ENCODE results near the gene WDR49.
"Not testable (repeated sequence)": the region's sequence is repeated elsewhere in the genome, so short reads cannot be mapped to it uniquely, and the experiment has no call there.

Gene WDR49

GRCh38 chr3:167644611-167645010, 9.1 kb downstream of the WDR49 start:
- no peak overlapping the region for H3K4me3 ChIP-seq (ENCODE audit: low read depth in 1 of 5, low read length in 5 of 5)
- no peak overlapping the region for H3K9ac ChIP-seq (ENCODE audit: low read length in 5 of 5)
- no peaks in the 10 kb centered on the region for H3K36me3 ChIP-seq (ENCODE audit: control insufficient read depth in 5 of 5, insufficient read depth in 5 of 5, low read length in 5 of 5)
- H3K27me3 ChIP-seq (ENCODE audit: control insufficient read depth in 5 of 5, insufficient read depth in 4 of 5, low read length in 5 of 5) = no peaks in the 10 kb centered on the region
- H3K27ac ChIP-seq (ENCODE audit: low read depth, low read length) = no peak overlapping the region
- H3K9me3 ChIP-seq (ENCODE audit: control insufficient read depth in 5 of 5, low read length in 5 of 5) = peaks cover 0 to 14% (median 4%) of the 10 kb centered on the region in 5 donors
- no peaks in the 10 kb centered on the region for H3K4me1 ChIP-seq (ENCODE audit: control insufficient read depth in 5 of 5, insufficient read depth in 5 of 5, low read length in 5 of 5)

DNA sequence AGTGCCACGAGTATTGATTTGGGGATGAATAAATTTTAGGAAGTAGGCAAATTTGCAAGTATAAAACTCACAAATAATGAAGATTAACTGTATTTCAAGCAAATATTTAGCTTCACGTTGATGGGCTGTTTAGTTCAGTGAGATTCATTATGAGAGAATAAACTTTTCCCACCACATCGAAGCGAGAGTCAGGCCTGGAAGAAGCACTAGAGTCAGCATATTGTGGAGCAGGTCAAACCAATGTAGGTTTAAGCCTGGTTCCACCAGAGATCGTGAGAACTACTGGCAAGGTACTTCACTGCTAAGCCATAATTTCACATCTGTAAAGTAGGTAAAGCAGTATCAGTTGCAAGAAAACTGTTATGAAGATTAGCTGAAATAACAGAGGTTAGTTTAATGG, 22.3 kb downstream of the WDR49 start:
- no peak overlapping the region for H3K27ac ChIP-seq (ENCODE audit: low read depth, low read length)
- no peak overlapping the region for H3K9ac ChIP-seq (ENCODE audit: low read length in 5 of 5)
- no peak overlapping the region for H3K4me3 ChIP-seq (ENCODE audit: low read depth in 1 of 5, low read length in 5 of 5)
- no peaks in the 10 kb centered on the region for H3K36me3 ChIP-seq (ENCODE audit: control insufficient read depth in 5 of 5, insufficient read depth in 5 of 5, low read length in 5 of 5)
- no peaks in the 10 kb centered on the region for H3K27me3 ChIP-seq (ENCODE audit: control insufficient read depth in 5 of 5, insufficient read depth in 4 of 5, low read length in 5 of 5)
- H3K9me3 ChIP-seq (ENCODE audit: control insufficient read depth in 5 of 5, low read length in 5 of 5) = no peaks in the 10 kb centered on the region
- H3K4me1 ChIP-seq (ENCODE audit: control insufficient read depth in 5 of 5, insufficient read depth in 5 of 5, low read length in 5 of 5) = no peaks in the 10 kb centered on the region

DNA sequence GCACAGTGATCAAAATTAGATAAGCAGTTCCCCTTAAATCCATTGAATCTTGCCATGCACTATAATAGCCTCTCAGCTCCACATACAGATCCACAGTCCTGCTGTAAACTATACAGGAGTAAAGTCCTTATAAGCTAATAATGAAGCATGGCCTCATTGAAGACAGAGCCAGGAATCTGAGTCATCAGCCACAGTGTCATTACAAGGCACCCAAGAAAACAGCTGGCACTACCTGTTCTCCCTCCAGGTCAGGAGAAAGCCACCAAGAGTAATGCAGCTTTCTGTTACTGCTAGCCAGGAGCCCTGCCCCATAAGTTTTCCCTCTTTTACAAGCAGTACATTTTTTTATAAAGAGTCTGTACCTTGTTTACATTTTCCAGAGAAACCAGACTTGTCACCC, 27.3 kb downstream of the WDR49 start:
- no peak overlapping the region for H3K4me3 ChIP-seq (ENCODE audit: low read depth in 1 of 5, low read length in 5 of 5)
- no peaks in the 10 kb centered on the region for H3K4me1 ChIP-seq (ENCODE audit: control insufficient read depth in 5 of 5, insufficient read depth in 5 of 5, low read length in 5 of 5)
- H3K9ac ChIP-seq (ENCODE audit: low read length in 5 of 5) = no peak overlapping the region
- no peaks in the 10 kb centered on the region for H3K27me3 ChIP-seq (ENCODE audit: control insufficient read depth in 5 of 5, insufficient read depth in 4 of 5, low read length in 5 of 5)
- H3K27ac ChIP-seq (ENCODE audit: low read depth, low read length) = no peak overlapping the region
- no peaks in the 10 kb centered on the region for H3K36me3 ChIP-seq (ENCODE audit: control insufficient read depth in 5 of 5, insufficient read depth in 5 of 5, low read length in 5 of 5)
- H3K9me3 ChIP-seq (ENCODE audit: control insufficient read depth in 5 of 5, low read length in 5 of 5) = no peaks in the 10 kb centered on the region

- no peaks in the 10 kb centered on the region for H3K9me3 ChIP-seq (ENCODE audit: control insufficient read depth in 5 of 5, low read length in 5 of 5)
- H3K4me1 ChIP-seq (ENCODE audit: control insufficient read depth in 5 of 5, insufficient read depth in 5 of 5, low read length in 5 of 5) = no peaks in the 10 kb centered on the region
- no peak overlapping the region for H3K9ac ChIP-seq (ENCODE audit: low read length in 5 of 5)
- H3K27me3 ChIP-seq (ENCODE audit: control insufficient read depth in 5 of 5, insufficient read depth in 4 of 5, low read length in 5 of 5) = no peaks in the 10 kb centered on the region
- H3K27ac ChIP-seq (ENCODE audit: low read depth, low read length) = no peak overlapping the region
- no peaks in the 10 kb centered on the region for H3K36me3 ChIP-seq (ENCODE audit: control insufficient read depth in 5 of 5, insufficient read depth in 5 of 5, low read length in 5 of 5)
- H3K4me3 ChIP-seq (ENCODE audit: low read depth in 1 of 5, low read length in 5 of 5) = no peak overlapping the region
These were observed 38.7 kb downstream of the WDR49 start for GRCh38 chr3:167615030-167615429.

DNA sequence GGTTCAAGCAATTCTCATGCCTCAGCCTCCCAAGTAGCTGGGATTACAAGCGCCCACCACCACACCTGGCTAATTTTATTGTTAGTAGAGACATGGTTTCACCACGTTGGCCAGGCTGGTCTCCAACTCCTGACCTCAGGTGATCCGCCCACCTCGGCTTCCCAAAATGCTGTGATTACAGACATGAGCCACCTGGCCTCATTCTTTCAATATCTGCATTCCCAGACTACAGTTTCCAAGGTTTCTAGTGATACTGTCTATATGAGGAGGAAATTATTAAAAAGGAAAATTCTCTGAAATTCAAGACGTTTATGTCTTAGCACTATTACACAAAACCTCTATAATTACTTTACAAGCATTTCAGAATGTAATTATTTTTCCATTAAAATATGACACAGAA, 39.5 kb downstream of the WDR49 start:
- H3K4me1 ChIP-seq (ENCODE audit: control insufficient read depth in 5 of 5, insufficient read depth in 5 of 5, low read length in 5 of 5); H3K4me3 ChIP-seq (ENCODE audit: low read depth in 1 of 5, low read length in 5 of 5); H3K27me3 ChIP-seq (ENCODE audit: control insufficient read depth in 5 of 5, insufficient read depth in 4 of 5, low read length in 5 of 5); H3K36me3 ChIP-seq (ENCODE audit: control insufficient read depth in 5 of 5, insufficient read depth in 5 of 5, low read length in 5 of 5); H3K9ac ChIP-seq (ENCODE audit: low read length in 5 of 5); H3K27ac ChIP-seq (ENCODE audit: low read depth, low read length); H3K9me3 ChIP-seq (ENCODE audit: control insufficient read depth in 5 of 5, low read length in 5 of 5): not testable (repeated sequence)

DNA sequence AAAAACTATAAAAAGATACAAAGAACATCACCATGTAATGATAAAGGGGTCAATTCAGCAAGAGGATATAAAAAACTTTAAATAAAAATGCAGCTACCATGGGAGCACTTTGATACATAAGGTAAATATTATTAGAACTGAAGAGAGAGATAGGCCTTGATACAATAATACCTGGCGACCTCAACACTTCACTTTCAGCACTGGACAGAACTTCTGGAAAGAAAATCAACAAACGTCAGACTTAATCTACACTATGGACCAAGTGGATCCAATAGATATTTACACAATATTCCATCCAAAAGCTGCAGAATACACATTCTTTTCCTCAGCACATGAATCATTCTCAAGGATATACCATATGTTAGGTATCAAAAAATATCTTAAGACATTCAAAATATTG, 42.0 kb downstream of the WDR49 start:
- Histone ChIP-seq H3K9ac (ENCODE audit: low read length in 5 of 5) (no peak overlapping the region), H3K27me3 (ENCODE audit: control insufficient read depth in 5 of 5, insufficient read depth in 4 of 5, low read length in 5 of 5) (peaks cover 0 to 2% (median 0%) of the 10 kb centered on the region in 5 donors), H3K4me1 (ENCODE audit: control insufficient read depth in 5 of 5, insufficient read depth in 5 of 5, low read length in 5 of 5) (no peaks in the 10 kb centered on the region), H3K4me3 (ENCODE audit: low read depth in 1 of 5, low read length in 5 of 5) (no peak overlapping the region), H3K27ac (ENCODE audit: low read depth, low read length) (no peak overlapping the region), H3K36me3 (ENCODE audit: control insufficient read depth in 5 of 5, insufficient read depth in 5 of 5, low read length in 5 of 5) (no peaks in the 10 kb centered on the region), H3K9me3 (ENCODE audit: control insufficient read depth in 5 of 5, low read length in 5 of 5) (no peaks in the 10 kb centered on the region)

DNA sequence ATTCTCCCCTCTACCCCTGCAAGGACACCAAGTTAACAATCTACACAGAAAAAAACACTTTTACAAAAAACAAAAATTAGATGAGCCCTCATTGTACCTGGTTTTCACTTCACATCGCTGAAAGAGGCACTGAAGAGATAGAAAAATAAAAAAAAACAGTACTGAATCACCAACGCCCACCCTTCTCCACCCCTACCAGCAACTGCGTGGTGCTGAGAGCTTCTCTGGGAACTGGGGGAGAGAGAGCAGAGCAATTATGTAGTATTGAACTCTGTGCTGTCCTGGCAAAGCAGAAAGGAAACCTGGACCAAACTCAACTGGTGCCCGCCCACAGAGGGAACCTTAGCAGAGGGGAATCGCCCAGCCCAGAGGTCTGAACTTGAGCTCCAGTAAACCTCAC, 44.6 kb downstream of the WDR49 start:
- Histone ChIP-seq H3K36me3 (ENCODE audit: control insufficient read depth in 5 of 5, insufficient read depth in 5 of 5, low read length in 5 of 5) (no peaks in the 10 kb centered on the region), H3K9ac (ENCODE audit: low read length in 5 of 5) (no peak overlapping the region), H3K27me3 (ENCODE audit: control insufficient read depth in 5 of 5, insufficient read depth in 4 of 5, low read length in 5 of 5) (peaks cover 0 to 2% (median 0%) of the 10 kb centered on the region in 5 donors), H3K4me3 (ENCODE audit: low read depth in 1 of 5, low read length in 5 of 5) (no peak overlapping the region), H3K27ac (ENCODE audit: low read depth, low read length) (no peak overlapping the region), H3K4me1 (ENCODE audit: control insufficient read depth in 5 of 5, insufficient read depth in 5 of 5, low read length in 5 of 5) (no peaks in the 10 kb centered on the region), H3K9me3 (ENCODE audit: control insufficient read depth in 5 of 5, low read length in 5 of 5) (no peaks in the 10 kb centered on the region)

- Histone ChIP-seq H3K27ac (ENCODE audit: low read depth, low read length) (no peak overlapping the region), H3K4me1 (ENCODE audit: control insufficient read depth in 5 of 5, insufficient read depth in 5 of 5, low read length in 5 of 5) (no peaks in the 10 kb centered on the region), H3K36me3 (ENCODE audit: control insufficient read depth in 5 of 5, insufficient read depth in 5 of 5, low read length in 5 of 5) (no peaks in the 10 kb centered on the region), H3K27me3 (ENCODE audit: control insufficient read depth in 5 of 5, insufficient read depth in 4 of 5, low read length in 5 of 5) (peaks cover 0 to 2% (median 0%) of the 10 kb centered on the region in 5 donors), H3K9me3 (ENCODE audit: control insufficient read depth in 5 of 5, low read length in 5 of 5) (no peaks in the 10 kb centered on the region), H3K9ac (ENCODE audit: low read length in 5 of 5) (no peak overlapping the region), H3K4me3 (ENCODE audit: low read depth in 1 of 5, low read length in 5 of 5) (no peak overlapping the region)
These were observed 46.9 kb downstream of the WDR49 start for GRCh38 chr3:167606836-167607235.

DNA sequence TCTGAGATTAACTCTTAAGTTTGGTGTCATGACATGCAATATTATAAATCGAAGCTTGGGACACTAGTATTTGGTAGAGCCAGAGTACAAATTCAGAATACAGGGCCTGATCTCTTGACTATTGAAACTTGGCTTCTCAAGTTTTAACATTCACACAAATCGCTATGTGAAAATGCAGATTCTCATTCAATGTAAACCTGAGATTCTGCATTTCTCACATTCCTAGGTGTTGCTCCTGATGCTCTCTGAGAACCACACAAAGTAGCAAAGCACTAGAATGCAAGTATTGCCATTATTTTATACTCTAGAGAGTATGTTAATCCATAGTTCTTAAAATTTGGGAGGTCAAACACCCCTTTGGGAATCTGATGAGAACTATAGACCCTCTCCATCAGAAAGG, 47.9 kb downstream of the WDR49 start:
- no peaks in the 10 kb centered on the region for H3K9me3 ChIP-seq (ENCODE audit: control insufficient read depth in 5 of 5, low read length in 5 of 5)
- no peaks in the 10 kb centered on the region for H3K36me3 ChIP-seq (ENCODE audit: control insufficient read depth in 5 of 5, insufficient read depth in 5 of 5, low read length in 5 of 5)
- H3K4me3 ChIP-seq (ENCODE audit: low read depth in 1 of 5, low read length in 5 of 5) = no peak overlapping the region
- H3K27ac ChIP-seq (ENCODE audit: low read depth, low read length) = no peak overlapping the region
- no peak overlapping the region for H3K9ac ChIP-seq (ENCODE audit: low read length in 5 of 5)
- H3K27me3 ChIP-seq (ENCODE audit: control insufficient read depth in 5 of 5, insufficient read depth in 4 of 5, low read length in 5 of 5) = peaks cover 0 to 2% (median 0%) of the 10 kb centered on the region in 5 donors
- no peaks in the 10 kb centered on the region for H3K4me1 ChIP-seq (ENCODE audit: control insufficient read depth in 5 of 5, insufficient read depth in 5 of 5, low read length in 5 of 5)

GRCh38 chr3:167602041-167602440, 51.7 kb downstream of the WDR49 start:
- no peaks in the 10 kb centered on the region for H3K27me3 ChIP-seq (ENCODE audit: control insufficient read depth in 5 of 5, insufficient read depth in 4 of 5, low read length in 5 of 5)
- H3K36me3 ChIP-seq (ENCODE audit: control insufficient read depth in 5 of 5, insufficient read depth in 5 of 5, low read length in 5 of 5) = no peaks in the 10 kb centered on the region
- H3K4me1 ChIP-seq (ENCODE audit: control insufficient read depth in 5 of 5, insufficient read depth in 5 of 5, low read length in 5 of 5) = no peaks in the 10 kb centered on the region
- H3K9me3 ChIP-seq (ENCODE audit: control insufficient read depth in 5 of 5, low read length in 5 of 5) = peaks cover 0 to 4% (median 2%) of the 10 kb centered on the region in 5 donors
- H3K9ac ChIP-seq (ENCODE audit: low read length in 5 of 5) = no peak overlapping the region
- H3K27ac ChIP-seq (ENCODE audit: low read depth, low read length) = no peak overlapping the region
- H3K4me3 ChIP-seq (ENCODE audit: low read depth in 1 of 5, low read length in 5 of 5) = no peak overlapping the region

GRCh38 chr3:167587651-167588050, 66.1 kb downstream of the WDR49 start:
- H3K27me3 ChIP-seq (ENCODE audit: control insufficient read depth in 5 of 5, insufficient read depth in 4 of 5, low read length in 5 of 5) = no peaks in the 10 kb centered on the region
- no peak overlapping the region for H3K4me3 ChIP-seq (ENCODE audit: low read depth in 1 of 5, low read length in 5 of 5)
- no peak overlapping the region for H3K9ac ChIP-seq (ENCODE audit: low read length in 5 of 5)
- no peaks in the 10 kb centered on the region for H3K4me1 ChIP-seq (ENCODE audit: control insufficient read depth in 5 of 5, insufficient read depth in 5 of 5, low read length in 5 of 5)
- H3K36me3 ChIP-seq (ENCODE audit: control insufficient read depth in 5 of 5, insufficient read depth in 5 of 5, low read length in 5 of 5) = no peaks in the 10 kb centered on the region
- H3K27ac ChIP-seq (ENCODE audit: low read depth, low read length) = no peak overlapping the region
- H3K9me3 ChIP-seq (ENCODE audit: control insufficient read depth in 5 of 5, low read length in 5 of 5) = peaks cover 0 to 2% (median 0%) of the 10 kb centered on the region in 5 donors

Measured in subcutaneous abdominal adipose tissue (tissue), 5 donors.